Tibial nerve (tissue), 4 donors: ENCODE data around the gene MELK.

Source experiments
- CTCF ChIP-seq, 5 experiments: fragments of 200-600 bp in 3 of 5; fragments of 450-650 bp in 2 of 5; sonication (generic) in 3 of 5; IDR thresholded peaks; one replicate each; pipeline ENCODE4 v1.5.1; 2016 to 2019; ENCODE audit warnings: antibody characterized with exemption in 5 of 5, mild to moderate bottlenecking in 3 of 5, moderate library complexity in 2 of 5
- EP300 ChIP-seq, 2 donors: sonication (generic); formaldehyde crosslinking; IDR thresholded peaks; one replicate each; pipeline ENCODE4 v1.6.1; 2017; ENCODE audit warnings: antibody characterized with exemption in 2 of 2, mild to moderate bottlenecking in 1 of 2

GRCh38 chr9:36686471-36686870 lies 113.8 kb downstream of the MELK start:
- TF ChIP-seq CTCF (IDR thresholded peaks at IDR 0.05) (no peak), EP300 (IDR thresholded peaks at IDR 0.05) (no peak)
